Muscle layer of duodenum (tissue), 2 donors: Measurements from ENCODE around the gene FAM227B.

Source experiments
- H3K27ac ChIP-seq: one replicate; pipeline ENCODE4 v1.7.0; 2013; ENCODE audit warnings: mild to moderate bottlenecking, low read length
- H3K27me3 ChIP-seq: one replicate; pipeline ENCODE4 v1.7.0; 2013; ENCODE audit warnings: low read depth, mild to moderate bottlenecking, control low read depth, low read length
- H3K36me3 ChIP-seq, 2 donors: one replicate each; pipeline ENCODE4 v1.7.0; 2013; ENCODE audit warnings: low read length in 2 of 2, control low read depth in 1 of 2, mild to moderate bottlenecking in 1 of 2; ENCODE audit not compliant: insufficient read depth in 2 of 2, control insufficient read depth in 1 of 2
- H3K4me1 ChIP-seq, 2 donors: one replicate each; pipeline ENCODE4 v1.7.0; 2013; ENCODE audit warnings: low read length in 2 of 2, mild to moderate bottlenecking in 2 of 2, control low read depth in 1 of 2, moderate library complexity in 1 of 2; ENCODE audit not compliant: insufficient read depth in 2 of 2, control insufficient read depth in 1 of 2
- H3K4me3 ChIP-seq, 2 donors: one replicate each; pipeline ENCODE4 v1.7.0; 2013; ENCODE audit warnings: low read length in 2 of 2, low read depth in 1 of 2, mild to moderate bottlenecking in 1 of 2
- H3K9me3 ChIP-seq, 2 donors: one replicate each; pipeline ENCODE4 v1.7.0; 2013; ENCODE audit warnings: low read length in 2 of 2, control low read depth in 1 of 2, mild to moderate bottlenecking in 1 of 2; ENCODE audit not compliant: control insufficient read depth in 1 of 2
- donor health status: healthy.

Gene FAM227B

DNA sequence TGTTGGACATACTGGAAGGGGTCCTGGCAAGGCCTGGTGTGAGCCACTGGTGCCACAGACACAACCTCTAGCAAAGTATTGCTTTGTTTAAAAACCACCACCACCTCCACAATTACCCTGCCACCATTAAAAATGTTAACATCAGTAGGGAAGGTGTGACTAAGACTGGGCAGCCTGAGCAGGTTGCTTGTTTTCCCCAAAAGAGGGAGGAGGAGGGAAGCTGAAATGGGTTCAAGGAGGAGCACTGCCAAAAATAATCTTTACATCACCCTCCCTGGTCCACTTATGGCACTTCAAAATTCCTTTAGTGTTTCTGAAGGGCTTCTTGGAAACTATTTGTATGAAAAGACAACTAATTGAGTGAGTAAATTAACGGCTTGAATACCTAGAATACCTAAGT, 297.4 kb downstream of the FAM227B start:
- peaks cover 14 to 21% of the 10 kb centered on the region in 2 donors for H3K36me3 ChIP-seq
- H3K4me1 ChIP-seq = peaks cover 0 to 6% of the 10 kb centered on the region in 2 donors
- no peak overlapping the region for H3K27ac ChIP-seq
- no peak overlapping the region for H3K4me3 ChIP-seq
- no peaks in the 10 kb centered on the region for H3K27me3 ChIP-seq
- H3K9me3 ChIP-seq = no peaks in the 10 kb centered on the region

DNA sequence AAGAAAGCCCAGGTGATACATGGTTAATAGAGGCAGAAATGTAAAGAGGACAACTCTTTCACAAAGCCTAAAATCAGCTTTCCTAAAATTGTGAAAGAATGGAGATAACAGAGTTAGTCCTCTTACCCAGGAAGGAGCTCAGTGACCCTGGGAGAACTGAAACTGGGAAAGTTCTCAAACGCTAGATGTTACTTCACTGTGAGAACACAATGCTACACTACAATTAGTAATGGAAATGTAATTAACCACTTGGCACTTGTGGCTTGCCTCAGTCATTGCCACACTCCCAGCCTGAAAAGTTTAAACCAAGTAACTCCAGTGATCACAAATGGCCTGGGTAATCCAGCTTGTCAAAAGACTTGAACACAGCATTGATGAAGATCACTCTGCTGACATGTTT, 300.3 kb downstream of the FAM227B start:
- Histone ChIP-seq H3K27ac (no peak overlapping the region), H3K27me3 (no peaks in the 10 kb centered on the region), H3K36me3 (peaks cover 14 to 21% of the 10 kb centered on the region in 2 donors), H3K9me3 (no peaks in the 10 kb centered on the region), H3K4me1 (peaks cover 0 to 8% of the 10 kb centered on the region in 2 donors), H3K4me3 (no peak overlapping the region)

DNA sequence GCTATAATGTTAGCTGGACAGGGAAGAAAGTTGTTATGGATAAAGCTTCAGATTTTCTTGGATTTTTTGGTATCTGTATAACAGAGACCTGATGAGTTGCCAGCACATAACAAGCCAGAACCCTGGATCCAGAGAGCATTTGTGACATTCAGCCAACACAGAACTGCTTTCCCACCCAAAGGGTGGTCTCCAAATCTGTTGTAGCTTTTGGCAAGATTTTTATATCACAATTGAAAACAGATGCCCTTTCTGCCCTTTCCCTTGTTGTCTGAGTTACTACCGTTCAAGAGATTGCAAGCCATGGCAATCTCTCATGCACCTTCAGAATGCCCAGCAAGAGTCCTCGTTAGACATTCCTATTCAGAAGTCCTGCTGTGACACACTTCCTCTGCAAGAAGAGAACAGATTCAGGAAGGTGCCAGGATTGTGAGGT, 305.2 kb downstream of the FAM227B start:
- H3K4me3 ChIP-seq = no peak overlapping the region
- peaks cover 10 to 15% of the 10 kb centered on the region in 2 donors for H3K36me3 ChIP-seq
- H3K9me3 ChIP-seq = no peaks in the 10 kb centered on the region
- H3K4me1 ChIP-seq = peaks cover 0 to 15% of the 10 kb centered on the region in 2 donors
- no peaks in the 10 kb centered on the region for H3K27me3 ChIP-seq
- H3K27ac ChIP-seq = no peak overlapping the region

DNA sequence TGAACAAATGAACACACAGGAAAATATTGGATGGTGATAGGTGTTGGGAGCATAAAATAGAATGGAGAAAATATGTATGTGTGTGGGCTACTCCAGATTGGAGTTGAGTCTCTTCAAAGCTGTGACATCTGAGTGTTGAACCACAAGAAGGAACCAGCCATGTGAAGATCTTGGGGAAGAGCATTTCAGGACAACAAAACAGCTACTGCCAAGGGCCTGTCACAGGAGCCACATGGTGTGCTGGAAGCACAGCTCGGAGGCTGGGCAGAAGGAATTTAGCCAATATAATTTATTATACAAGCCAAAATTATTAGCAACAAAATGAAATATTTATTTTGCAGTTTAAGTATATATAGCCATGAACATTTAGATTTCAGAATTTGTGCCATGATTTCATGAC, 305.9 kb downstream of the FAM227B start:
- Histone ChIP-seq H3K4me1 (peaks cover 0 to 15% of the 10 kb centered on the region in 2 donors), H3K9me3 (no peaks in the 10 kb centered on the region), H3K36me3 (peaks cover 3 to 8% of the 10 kb centered on the region in 2 donors), H3K27ac (no peak overlapping the region), H3K4me3 (no peak overlapping the region), H3K27me3 (no peaks in the 10 kb centered on the region)

DNA sequence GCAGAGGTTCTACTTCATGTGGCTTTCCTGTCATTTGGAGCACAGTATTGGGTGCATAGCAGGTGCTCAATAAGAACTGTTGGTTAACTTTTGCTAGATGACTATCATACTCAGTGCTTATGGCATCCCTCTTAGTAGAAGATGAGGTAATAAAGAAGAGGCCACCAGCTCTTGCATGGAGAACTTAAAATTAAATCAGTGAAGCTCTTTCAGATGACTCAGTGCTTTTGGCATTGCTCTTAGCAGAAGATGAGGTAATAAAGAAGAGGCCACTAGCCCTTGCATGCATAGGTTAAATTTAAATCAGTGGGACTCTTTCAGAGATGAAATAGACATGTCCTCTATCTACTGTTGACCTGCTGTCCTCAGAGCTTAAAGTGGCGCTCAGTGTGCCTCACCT, 307.0 kb downstream of the FAM227B start:
- H3K9me3 ChIP-seq = no peaks in the 10 kb centered on the region
- no peaks in the 10 kb centered on the region for H3K36me3 ChIP-seq
- H3K4me1 ChIP-seq = peaks cover 0 to 15% of the 10 kb centered on the region in 2 donors
- H3K27ac ChIP-seq = no peak overlapping the region
- H3K27me3 ChIP-seq = no peaks in the 10 kb centered on the region
- no peak overlapping the region for H3K4me3 ChIP-seq

DNA sequence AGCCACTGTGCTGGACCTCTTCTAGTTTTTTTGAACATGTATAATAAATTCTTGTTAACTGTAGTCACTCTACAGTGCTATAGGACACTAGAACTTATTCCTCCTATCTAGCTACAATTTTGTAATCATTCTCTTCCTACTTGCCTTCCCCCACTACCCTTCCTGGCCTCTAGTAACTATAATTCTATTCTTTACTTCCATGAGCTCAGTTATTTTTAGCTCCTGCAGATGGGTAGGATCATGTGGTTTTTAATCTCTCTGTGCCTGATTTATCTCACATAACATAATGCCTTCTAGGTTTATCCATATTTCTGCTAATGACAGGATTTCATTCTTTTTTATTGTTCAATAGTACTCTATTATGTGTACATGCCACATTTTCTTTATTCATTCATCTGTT, 310.7 kb downstream of the FAM227B start:
- Histone ChIP-seq H3K27ac (no peak overlapping the region), H3K27me3 (no peaks in the 10 kb centered on the region), H3K4me1 (peaks cover 0 to 8% of the 10 kb centered on the region in 2 donors), H3K36me3 (no peaks in the 10 kb centered on the region), H3K4me3 (no peak overlapping the region), H3K9me3 (no peaks in the 10 kb centered on the region)

DNA sequence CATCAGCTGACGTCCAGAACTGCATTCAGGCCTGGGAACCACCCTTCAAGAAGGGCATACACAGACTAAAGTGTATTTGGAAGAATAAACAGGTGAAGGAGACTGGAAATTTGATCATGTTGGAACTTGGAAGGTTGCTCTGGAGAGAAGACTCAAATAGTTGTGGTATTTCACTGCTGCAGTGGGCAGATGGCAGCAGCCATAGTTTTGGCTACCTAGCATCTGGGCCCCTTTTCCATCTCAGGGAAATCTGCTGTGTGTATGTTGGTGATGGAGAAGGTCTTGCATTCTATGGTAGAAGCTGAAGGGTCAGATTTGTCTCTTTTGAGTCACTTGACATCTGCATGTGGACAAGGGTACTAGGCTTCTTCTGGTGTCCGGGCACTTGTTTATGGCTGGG, 311.9 kb downstream of the FAM227B start:
- Histone ChIP-seq H3K27ac (no peak overlapping the region), H3K36me3 (peaks cover 4 to 10% of the 10 kb centered on the region in 2 donors), H3K27me3 (no peaks in the 10 kb centered on the region), H3K9me3 (no peaks in the 10 kb centered on the region), H3K4me1 (no peaks in the 10 kb centered on the region), H3K4me3 (no peak overlapping the region)

DNA sequence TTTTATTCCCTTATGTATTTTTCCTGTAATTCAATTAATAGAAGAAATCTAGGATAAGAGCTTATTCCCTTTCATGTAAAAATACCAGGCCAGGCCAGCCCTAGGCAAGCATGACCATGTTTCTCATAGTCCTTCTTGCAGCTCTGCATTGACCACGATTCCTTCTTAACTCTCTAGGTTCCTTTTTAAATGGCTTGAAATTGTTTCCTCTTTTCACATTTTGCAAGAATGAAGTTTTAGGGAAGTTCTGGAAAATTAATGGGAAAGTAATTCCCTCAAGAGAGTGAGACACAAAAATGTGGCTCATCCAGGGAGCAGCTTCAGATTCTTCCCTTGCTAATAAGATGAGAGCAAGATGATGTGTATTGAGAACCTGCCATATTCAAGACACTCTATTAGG, 314.1 kb downstream of the FAM227B start:
- H3K27ac ChIP-seq = no peak overlapping the region
- H3K36me3 ChIP-seq = peaks cover 4 to 13% of the 10 kb centered on the region in 2 donors
- no peaks in the 10 kb centered on the region for H3K4me1 ChIP-seq
- H3K4me3 ChIP-seq = no peak overlapping the region
- H3K27me3 ChIP-seq = no peaks in the 10 kb centered on the region
- no peaks in the 10 kb centered on the region for H3K9me3 ChIP-seq

DNA sequence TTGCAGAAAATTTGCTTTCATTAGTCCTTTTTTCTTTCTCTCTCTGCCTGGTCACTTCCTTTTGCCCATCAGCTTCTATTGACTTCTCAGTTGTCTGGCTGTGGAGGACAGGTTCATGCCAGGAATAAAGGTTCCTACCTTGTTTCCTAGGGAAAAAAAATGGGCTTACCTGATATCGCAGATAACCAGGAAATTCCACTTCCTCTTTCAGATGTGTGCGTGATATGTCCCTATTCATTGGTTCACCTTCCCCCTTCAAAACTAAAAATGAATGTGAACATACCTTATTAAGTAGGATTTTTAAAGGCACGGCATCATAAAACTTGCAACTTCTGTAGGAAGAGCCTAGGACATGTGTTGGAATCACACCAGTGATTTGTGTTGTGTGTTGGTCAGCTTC, 317.6 kb downstream of the FAM227B start:
- Histone ChIP-seq H3K4me3 (no peak overlapping the region), H3K9me3 (no peaks in the 10 kb centered on the region), H3K36me3 (peaks cover 4 to 16% of the 10 kb centered on the region in 2 donors), H3K4me1 (no peaks in the 10 kb centered on the region), H3K27me3 (no peaks in the 10 kb centered on the region), H3K27ac (no peak overlapping the region)

DNA sequence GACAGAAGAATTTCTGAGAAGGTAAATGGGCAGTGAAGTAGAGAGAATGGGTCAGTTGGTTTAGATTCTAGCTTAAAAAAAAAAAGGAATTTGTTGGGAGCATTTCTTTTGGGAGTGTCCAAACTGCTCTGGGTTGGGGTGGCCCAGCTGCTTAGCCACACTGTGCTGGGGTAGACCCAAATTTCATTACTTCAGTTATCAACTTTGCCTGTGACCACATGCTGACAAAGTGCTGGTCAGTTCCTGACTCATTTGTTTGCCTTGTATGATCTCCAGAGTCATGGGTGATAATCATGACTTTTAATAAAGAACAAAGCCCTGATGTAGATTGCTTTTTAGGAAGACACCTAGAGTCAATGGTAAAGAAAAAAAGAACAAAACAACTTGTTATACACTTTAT, 319.1 kb downstream of the FAM227B start:
- H3K27ac ChIP-seq = no peak overlapping the region
- peaks cover 4 to 16% of the 10 kb centered on the region in 2 donors for H3K36me3 ChIP-seq
- H3K27me3 ChIP-seq = no peaks in the 10 kb centered on the region
- no peak overlapping the region for H3K4me3 ChIP-seq
- no peaks in the 10 kb centered on the region for H3K4me1 ChIP-seq
- no peaks in the 10 kb centered on the region for H3K9me3 ChIP-seq

DNA sequence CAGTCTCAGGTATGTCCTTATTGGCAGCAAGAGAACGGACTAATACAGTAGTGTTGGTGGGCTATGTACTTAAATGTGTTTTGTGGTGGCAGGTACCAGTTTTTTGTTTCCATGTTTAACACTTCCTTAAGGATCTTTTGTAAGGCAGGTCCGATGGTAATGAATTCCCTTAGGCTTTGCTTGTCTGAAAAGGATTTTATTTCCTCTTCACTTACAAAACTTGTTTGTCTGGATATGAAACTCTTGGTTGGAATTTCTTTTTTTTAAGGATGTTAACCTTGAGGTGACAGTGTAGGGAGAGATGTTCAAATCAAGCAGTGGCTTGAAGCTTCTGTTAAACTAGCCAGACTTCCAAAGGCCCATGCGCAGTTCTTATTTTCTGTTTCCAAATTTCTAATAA, 319.8 kb downstream of the FAM227B start:
- Histone ChIP-seq H3K27ac (no peak overlapping the region), H3K27me3 (no peaks in the 10 kb centered on the region), H3K9me3 (no peaks in the 10 kb centered on the region), H3K4me1 (no peaks in the 10 kb centered on the region), H3K36me3 (peaks cover 4 to 20% of the 10 kb centered on the region in 2 donors), H3K4me3 (no peak overlapping the region)

DNA sequence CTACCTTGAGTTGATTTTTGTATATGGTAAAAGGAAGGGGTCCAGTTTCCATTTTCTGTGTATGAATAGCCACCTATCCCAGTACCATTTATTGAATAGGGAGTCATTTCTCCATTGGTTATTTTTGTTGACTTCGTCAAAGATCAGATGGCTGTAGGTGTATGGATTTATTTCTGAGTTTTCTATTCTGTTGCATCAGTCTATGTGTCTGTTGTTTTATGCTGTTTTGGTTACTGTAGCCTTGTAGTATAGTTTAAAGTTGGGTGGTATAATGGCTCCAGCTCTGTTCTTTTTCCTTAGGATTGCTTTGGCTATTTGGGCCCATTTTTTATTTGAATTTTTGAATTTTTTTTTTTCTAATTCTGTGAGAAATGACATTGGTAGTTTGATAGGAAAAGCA, 323.0 kb downstream of the FAM227B start:
- H3K27ac ChIP-seq = no peak overlapping the region
- no peak overlapping the region for H3K4me3 ChIP-seq
- H3K9me3 ChIP-seq = no peaks in the 10 kb centered on the region
- H3K36me3 ChIP-seq = peaks cover 7 to 14% of the 10 kb centered on the region in 2 donors
- no peaks in the 10 kb centered on the region for H3K4me1 ChIP-seq
- H3K27me3 ChIP-seq = no peaks in the 10 kb centered on the region
